Left lung (tissue), 10 donors: ENCODE results near the gene PARVB. TPM values are rescaled to one million over a fixed set of nuclear protein-coding genes. Genes with fewer than 3 reads are reported as not detected.

Experiments
- ATAC-seq: fragments of 200-7000 bp; cut with Tn5 transposase; one replicate; pipeline ENCODE4 v1.9.1; 2020; ENCODE audit warnings: moderate library complexity
- DNase-seq, 4 donors: peaks; one replicate each; pipeline ENCODE4 v3.0.0-alpha.2; 2013 to 2020
- H3K27ac ChIP-seq, 2 donors: fragments of 200-600 bp; sonication (generic) in 1 of 2; one replicate each; pipeline versions ENCODE4 v1.5.0 to v1.8.0; 2020 to 2021
- H3K27me3 ChIP-seq, 2 donors: fragments of 200-600 bp; sonication (generic) in 1 of 2; one replicate each; pipeline versions ENCODE4 v1.5.0 to v1.8.0; 2020 to 2021
- H3K36me3 ChIP-seq, 2 donors: fragments of 200-600 bp; sonication (generic) in 1 of 2; one replicate each; pipeline versions ENCODE4 v1.5.0 to v1.8.0; 2020 to 2021
- H3K4me1 ChIP-seq, 2 donors: fragments of 200-600 bp; one replicate each; pipeline ENCODE4 v1.8.0; 2021
- H3K4me3 ChIP-seq, 2 donors: fragments of 200-600 bp; sonication (generic) in 1 of 2; one replicate each; pipeline versions ENCODE4 v1.5.0 to v1.8.0; 2020 to 2021; ENCODE audit warnings: mild to moderate bottlenecking in 1 of 2
- H3K9me3 ChIP-seq, 2 donors: fragments of 200-600 bp; sonication (generic) in 1 of 2; one replicate each; pipeline versions ENCODE4 v1.5.0 to v1.8.0; 2020 to 2021
- intact Hi-C, 2 donors: fragments of 100-400 bp; cut with DNase I; formaldehyde crosslinking; loops; one replicate each; pipeline versions ENCODE4 v1.11.2 to v1.14.2; 2022
- polyA plus RNA-seq, 6 donors: library from polyadenylated mRNA; unstranded; fragments of 120-200 nt; gene quantifications; one replicate each; pipeline ENCODE4 v1.2.1, GENCODE V29; 2013; ENCODE audit not compliant: insufficient read length in 6 of 6
- total RNA-seq, 2 donors: library from RNA; stranded (reverse); fragmentation: NEBNext Ultra II Directional; extraction: Animal tissue kit (Norgen Biotek cat#: 25700); gene quantifications; one replicate each; pipeline ENCODE4 v1.2.1, GENCODE V29; 2021
- TF ChIP-seq, protein P1 (sequence below), 2 donors: fragments of 200-600 bp; sonication (generic) in 1 of 2; IDR thresholded peaks; one replicate each; pipeline versions ENCODE4 v1.5.0 to v1.8.0; 2021; ENCODE audit warnings: antibody characterized with exemption in 2 of 2
- donor health status: DM: no; HTN: yes; CAD: no.
- donor health status: DM: no; HTN: no; CAD: no.

The PARVB gene
- total and polyA plus RNA-seq, 8 donors, result 31.7 to 53.7 (median 34.0) TPM

DNA sequence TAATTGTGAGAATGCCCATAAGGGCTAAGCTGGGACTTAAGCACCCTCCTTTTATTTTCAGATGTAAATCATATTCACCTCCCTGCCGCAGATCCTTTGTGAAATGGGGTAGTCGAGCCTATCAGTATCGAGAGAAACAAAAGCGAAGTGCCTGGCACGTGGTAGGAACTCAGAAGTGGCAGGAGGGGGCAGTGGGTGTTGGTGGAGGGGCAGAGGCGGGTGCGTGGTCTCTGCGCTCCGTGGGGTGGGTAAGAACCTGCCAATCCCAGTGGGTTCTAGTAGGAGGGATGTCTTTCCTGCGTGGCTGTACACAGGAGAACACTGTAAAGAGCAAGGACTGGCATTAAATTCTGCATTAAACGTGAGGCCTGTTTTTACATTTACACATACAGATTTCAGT lies 21.8 kb upstream of the PARVB start:
- H3K9me3 ChIP-seq, result peaks cover 0 to 5% of the 10 kb centered on the region in 2 donors
- DNase-seq (no peak), ATAC-seq (no peak)
- TF ChIP-seq, protein P1, sequence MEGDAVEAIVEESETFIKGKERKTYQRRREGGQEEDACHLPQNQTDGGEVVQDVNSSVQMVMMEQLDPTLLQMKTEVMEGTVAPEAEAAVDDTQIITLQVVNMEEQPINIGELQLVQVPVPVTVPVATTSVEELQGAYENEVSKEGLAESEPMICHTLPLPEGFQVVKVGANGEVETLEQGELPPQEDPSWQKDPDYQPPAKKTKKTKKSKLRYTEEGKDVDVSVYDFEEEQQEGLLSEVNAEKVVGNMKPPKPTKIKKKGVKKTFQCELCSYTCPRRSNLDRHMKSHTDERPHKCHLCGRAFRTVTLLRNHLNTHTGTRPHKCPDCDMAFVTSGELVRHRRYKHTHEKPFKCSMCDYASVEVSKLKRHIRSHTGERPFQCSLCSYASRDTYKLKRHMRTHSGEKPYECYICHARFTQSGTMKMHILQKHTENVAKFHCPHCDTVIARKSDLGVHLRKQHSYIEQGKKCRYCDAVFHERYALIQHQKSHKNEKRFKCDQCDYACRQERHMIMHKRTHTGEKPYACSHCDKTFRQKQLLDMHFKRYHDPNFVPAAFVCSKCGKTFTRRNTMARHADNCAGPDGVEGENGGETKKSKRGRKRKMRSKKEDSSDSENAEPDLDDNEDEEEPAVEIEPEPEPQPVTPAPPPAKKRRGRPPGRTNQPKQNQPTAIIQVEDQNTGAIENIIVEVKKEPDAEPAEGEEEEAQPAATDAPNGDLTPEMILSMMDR (IDR thresholded peaks at IDR 0.05), result no peak
- no peak overlapping the region for H3K4me3 ChIP-seq
- H3K27me3 ChIP-seq, result no peaks in the 10 kb centered on the region
- peaks cover 0 to 18% of the 10 kb centered on the region in 2 donors for H3K36me3 ChIP-seq
- H3K4me1 ChIP-seq, result no peaks in the 10 kb centered on the region
- intact Hi-C loops, result no loop called here
- no peak overlapping the region for H3K27ac ChIP-seq

DNA sequence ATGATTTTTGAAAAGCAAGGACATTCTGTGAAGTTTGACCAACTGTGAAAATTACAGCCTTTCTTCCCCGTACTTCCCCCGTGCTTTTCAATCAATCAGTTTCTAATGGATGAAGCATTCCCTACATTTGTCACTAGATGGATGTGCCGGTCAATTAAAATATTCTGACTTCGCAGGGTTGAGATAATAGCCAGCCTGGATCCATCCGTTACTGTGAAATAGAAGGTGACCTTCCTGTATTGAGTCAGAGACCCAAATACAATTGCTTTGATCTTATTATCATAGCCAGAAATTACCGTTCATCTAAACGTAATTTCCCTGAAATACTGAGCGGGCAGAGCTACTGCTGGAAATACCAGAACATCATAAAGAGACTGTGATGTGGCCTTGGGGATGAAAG lies 21.1 kb upstream of the PARVB start:
- Histone ChIP-seq H3K36me3 (peaks cover 0 to 14% of the 10 kb centered on the region in 2 donors), H3K4me1 (no peaks in the 10 kb centered on the region), H3K27me3 (no peaks in the 10 kb centered on the region), H3K4me3 (no peak overlapping the region), H3K9me3 (peaks cover 0 to 5% of the 10 kb centered on the region in 2 donors), H3K27ac (no peak overlapping the region)
- ATAC-seq (no peak), DNase-seq (no peak)
- TF ChIP-seq, protein P1 (IDR thresholded peaks at IDR 0.05), result no peak
- intact Hi-C loops, result no loop called here

DNA sequence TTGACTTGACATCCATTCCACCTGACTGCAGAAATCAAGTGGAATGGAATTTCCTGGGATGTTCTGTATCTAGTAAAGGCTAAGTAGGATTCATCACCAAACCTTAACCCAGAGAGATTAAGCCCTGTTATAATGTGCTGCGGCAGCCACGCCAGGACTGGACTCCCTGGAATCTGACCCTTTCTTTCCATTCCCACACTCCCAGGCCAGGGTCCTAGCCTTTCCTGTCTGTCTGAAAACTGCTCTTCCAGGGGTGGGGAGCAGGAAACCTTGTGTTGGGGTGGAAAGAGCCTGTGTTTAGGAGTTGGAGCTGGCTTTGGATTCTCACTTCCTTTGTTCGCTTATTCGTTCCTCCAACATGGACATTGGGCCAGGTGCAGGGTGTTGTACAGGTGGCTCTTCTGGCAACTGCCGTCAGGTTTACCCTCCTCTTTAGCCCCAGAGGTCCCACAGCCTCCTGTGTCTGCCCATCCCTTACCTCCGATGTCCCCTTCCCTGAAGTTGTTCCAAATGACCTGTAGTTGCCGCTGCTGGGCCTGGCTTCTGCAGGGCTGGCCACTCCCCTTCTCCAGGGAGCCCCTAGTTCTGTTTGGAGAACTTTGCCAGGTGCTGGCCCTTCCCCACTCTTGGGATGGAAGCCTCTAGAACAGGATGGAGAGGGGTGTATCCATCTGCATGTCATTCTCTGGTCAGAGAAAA lies 20.5 kb upstream of the PARVB start:
- peaks cover 0 to 8% of the 10 kb centered on the region in 2 donors for H3K36me3 ChIP-seq
- ATAC-seq (no peak), DNase-seq (no peak)
- no peaks in the 10 kb centered on the region for H3K4me1 ChIP-seq
- H3K9me3 ChIP-seq, result peaks cover 0 to 5% of the 10 kb centered on the region in 2 donors
- no peak overlapping the region for H3K4me3 ChIP-seq
- no peak overlapping the region for H3K27ac ChIP-seq
- H3K27me3 ChIP-seq, result no peaks in the 10 kb centered on the region
- intact Hi-C loops, result no loop called here
- TF ChIP-seq, protein P1 (IDR thresholded peaks at IDR 0.05), result no peak

DNA sequence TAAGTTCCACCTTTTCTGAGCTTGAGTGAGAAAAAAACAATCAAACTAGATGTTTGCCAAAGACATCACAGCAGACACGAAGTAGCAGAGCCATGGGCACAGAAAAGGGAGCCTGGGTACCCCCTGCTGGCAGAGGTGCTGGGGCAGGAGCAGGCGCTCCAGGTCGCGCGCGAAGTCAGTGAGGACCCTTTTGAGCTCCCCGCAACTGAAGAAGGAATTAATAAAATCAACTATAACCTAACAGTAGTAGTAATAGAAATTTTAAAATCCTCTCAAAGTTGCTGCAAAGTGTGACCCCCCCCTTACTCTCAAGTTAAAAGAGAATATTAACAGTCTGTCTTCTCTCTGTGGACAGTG lies 20.0 kb upstream of the PARVB start:
- TF ChIP-seq, protein P1 (IDR thresholded peaks at IDR 0.05), result no peak
- H3K4me1 ChIP-seq, result no peaks in the 10 kb centered on the region
- no peak overlapping the region for H3K4me3 ChIP-seq
- H3K36me3 ChIP-seq, result peaks cover 0 to 3% of the 10 kb centered on the region in 2 donors
- H3K27ac ChIP-seq, result peak overlapping the region in 1 of 2 donors; percentile 18
- ATAC-seq, result no peak
- no peaks in the 10 kb centered on the region for H3K27me3 ChIP-seq
- peaks cover 0 to 5% of the 10 kb centered on the region in 2 donors for H3K9me3 ChIP-seq
- DNase-seq, result no peak
- intact Hi-C loops, result no loop called here

DNA sequence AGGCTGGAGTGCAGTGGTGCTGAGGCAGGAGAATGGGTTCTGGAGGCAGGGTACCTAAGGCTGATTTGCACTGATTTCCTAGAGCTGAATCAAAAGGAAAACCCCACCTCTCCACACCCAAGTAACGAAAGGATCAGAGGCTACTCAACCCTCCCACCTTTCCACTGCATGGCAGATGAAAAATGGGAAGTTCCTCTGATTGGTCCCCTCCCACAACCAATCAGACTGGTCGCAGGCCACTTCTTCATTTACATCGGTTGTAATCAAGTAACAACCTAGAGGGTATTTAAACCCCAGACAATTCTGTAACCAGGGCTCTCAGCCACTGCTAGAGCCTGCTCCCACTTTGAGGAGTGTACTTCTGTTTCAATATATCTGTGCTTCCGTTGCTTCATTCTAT lies 18.6 kb upstream of the PARVB start:
- H3K9me3 ChIP-seq, result peaks cover 0 to 5% of the 10 kb centered on the region in 2 donors
- peak; percentile 37 for ATAC-seq
- no peaks in the 10 kb centered on the region for H3K36me3 ChIP-seq
- no peak overlapping the region for H3K4me3 ChIP-seq
- intact Hi-C loops, result no loop called here
- H3K27me3 ChIP-seq, result no peaks in the 10 kb centered on the region
- H3K4me1 ChIP-seq, result no peaks in the 10 kb centered on the region
- TF ChIP-seq, protein P1 (IDR thresholded peaks at IDR 0.05), result no peak
- H3K27ac ChIP-seq, result no peak overlapping the region
- no peak for DNase-seq
